Activated CD4-positive, alpha-beta memory T cell treated with anti-CD3 and anti-CD28 coated beads for 36 hours (primary cell): ENCODE measurements around the gene ZKSCAN5. TPM values are rescaled to one million over a fixed set of nuclear protein-coding genes. Genes with fewer than 3 reads are reported as not detected.
"Not testable (repeated sequence)": the region's sequence is repeated elsewhere in the genome, so short reads cannot be mapped to it uniquely, and the experiment has no call there.

Experiments used
- CTCF ChIA-PET: fragments of 350-600 bp; sonication (Branson Sonifier 250); formaldehyde crosslinking; loops from one replicate; lab custom pipeline; 2021; ENCODE audit warnings: antibody characterized with exemption, inconsistent platforms; lab: Charles Lee
- POLR2A ChIA-PET: fragments of 350-600 bp; sonication (Branson Sonifier 250); formaldehyde crosslinking; loops from one replicate; lab custom pipeline; 2021; ENCODE audit warnings: antibody characterized with exemption; lab: Charles Lee
- DNase-seq: peaks from one replicate; pipeline ENCODE4 v3.0.0-alpha.2; 2020
- H3K27ac Mint-ChIP-seq: one replicate; pipeline ENCODE4 v1.8.0; 2021; ENCODE audit warnings: mixed read lengths
- H3K27me3 Mint-ChIP-seq: one replicate; pipeline ENCODE4 v1.8.0; 2021; ENCODE audit warnings: mixed read lengths
- H3K36me3 Mint-ChIP-seq: one replicate; pipeline ENCODE4 v1.8.0; 2021; ENCODE audit warnings: mixed read lengths
- H3K4me1 Mint-ChIP-seq: one replicate; pipeline ENCODE4 v1.8.0; 2021; ENCODE audit warnings: low read depth, mixed read lengths
- H3K4me3 Mint-ChIP-seq: one replicate; pipeline ENCODE4 v1.8.0; 2021; ENCODE audit warnings: mild to moderate bottlenecking, mixed read lengths
- H3K9me3 Mint-ChIP-seq: one replicate; pipeline ENCODE4 v1.8.0; 2021; ENCODE audit warnings: mixed read lengths
- intact Hi-C: fragments of 100-400 bp; cut with micrococcal nuclease; formaldehyde crosslinking; loops from one replicate; pipeline ENCODE4 v1.15.1; 2023
- total RNA-seq, 2 experiments: library from RNA; stranded (reverse); gene quantifications; one replicate each; pipeline ENCODE4 v1.2.3, GENCODE V29; 2021

Gene ZKSCAN5
- total RNA-seq, 2 experiments from 2014 or later, result 7.6 to 7.7 TPM

- Mint-ChIP-seq H3K4me3 (no peak overlapping the region), H3K9me3 (peaks cover 38% of the 10 kb centered on the region), H3K36me3 (peaks cover 6% of the 10 kb centered on the region), H3K27ac (no peak overlapping the region), H3K4me1 (no peaks in the 10 kb centered on the region), H3K27me3 (no peaks in the 10 kb centered on the region)
- intact Hi-C loops, result no loop called here
- CTCF ChIA-PET, result no interaction called here
- POLR2A ChIA-PET, result no interaction called here
- no peak for DNase-seq
Observed at GRCh38 chr7:99539213-99539811, 34.9 kb downstream of the ZKSCAN5 start.

- ChIA-PET CTCF (no interaction called here), POLR2A (interaction anchor here (1.3 kb wide), 1 partner anchor 12 kb away, joined by 3 read pairs; the partner anchor contains the start of gene FAM200A)
- H3K36me3 Mint-ChIP-seq, result peaks cover 6% of the 10 kb centered on the region
- no peaks in the 10 kb centered on the region for H3K27me3 Mint-ChIP-seq
- DNase-seq, result no peak
- intact Hi-C loops, result no loop called here
- H3K4me1 Mint-ChIP-seq, result no peaks in the 10 kb centered on the region
- H3K9me3 Mint-ChIP-seq, result peaks cover 35% of the 10 kb centered on the region
- H3K4me3 Mint-ChIP-seq, result no peak overlapping the region
- no peak overlapping the region for H3K27ac Mint-ChIP-seq
Observed at GRCh38 chr7:99540542-99540941, 36.1 kb downstream of the ZKSCAN5 start.

GRCh38 chr7:99541212-99541611 is 36.8 kb downstream of the ZKSCAN5 start:
- POLR2A ChIA-PET, result interaction anchor here (1.3 kb wide), 1 partner anchor 11 kb away, joined by 3 read pairs; the partner anchor contains the start of gene FAM200A
- CTCF ChIA-PET, result no interaction called here
- no peaks in the 10 kb centered on the region for H3K4me1 Mint-ChIP-seq

GRCh38 chr7:99543081-99543671 is 38.7 kb downstream of the ZKSCAN5 start:
- H3K4me1 Mint-ChIP-seq, result no peaks in the 10 kb centered on the region
- ChIA-PET CTCF (no interaction called here), POLR2A (no interaction called here)
- intact Hi-C loops, result no loop called here
- H3K27me3 Mint-ChIP-seq, result no peaks in the 10 kb centered on the region
- H3K9me3 Mint-ChIP-seq, result peaks cover 33% of the 10 kb centered on the region
- H3K36me3 Mint-ChIP-seq, result peaks cover 17% of the 10 kb centered on the region
- no peak overlapping the region for H3K4me3 Mint-ChIP-seq
- no peak overlapping the region for H3K27ac Mint-ChIP-seq
- no peak for DNase-seq

More at GRCh38 chr7:99541212-99541611, 36.8 kb downstream of the ZKSCAN5 start:
- no peak overlapping the region for H3K27ac Mint-ChIP-seq
- H3K9me3 Mint-ChIP-seq, result peaks cover 35% of the 10 kb centered on the region
- no peak overlapping the region for H3K4me3 Mint-ChIP-seq
- H3K36me3 Mint-ChIP-seq, result peaks cover 6% of the 10 kb centered on the region
- H3K27me3 Mint-ChIP-seq, result no peaks in the 10 kb centered on the region
- intact Hi-C loops, result no loop called here
- DNase-seq, result no peak

- ChIA-PET CTCF (no interaction called here), POLR2A (no interaction called here)
- Mint-ChIP-seq H3K4me1 (no peaks in the 10 kb centered on the region), H3K9me3 (peaks cover 32% of the 10 kb centered on the region), H3K27me3 (no peaks in the 10 kb centered on the region), H3K36me3 (peaks cover 21% of the 10 kb centered on the region), H3K4me3 (no peak overlapping the region), H3K27ac (no peak overlapping the region)
- DNase-seq, result no peak
- intact Hi-C loops, result no loop called here
Observed at GRCh38 chr7:99543916-99544315, 39.5 kb downstream of the ZKSCAN5 start.

GRCh38 chr7:99545308-99545707 is 40.8 kb downstream of the ZKSCAN5 start:
- CTCF ChIA-PET, H3K27ac Mint-ChIP-seq: not testable (repeated sequence)

GRCh38 chr7:99549545-99549944 is 45.1 kb downstream of the ZKSCAN5 start:
- POLR2A ChIA-PET, CTCF ChIA-PET, DNase-seq, H3K4me3 Mint-ChIP-seq, H3K27me3 Mint-ChIP-seq, H3K9me3 Mint-ChIP-seq, intact Hi-C loops, H3K27ac Mint-ChIP-seq: not testable (repeated sequence)
- Mint-ChIP-seq H3K36me3 (peaks cover 27% of the 10 kb centered on the region), H3K4me1 (peaks cover 19% of the 10 kb centered on the region)

More at GRCh38 chr7:99545308-99545707, 40.8 kb downstream of the ZKSCAN5 start:
- H3K4me3 Mint-ChIP-seq, H3K4me1 Mint-ChIP-seq, POLR2A ChIA-PET, DNase-seq, intact Hi-C loops, H3K27me3 Mint-ChIP-seq: not testable (repeated sequence)
- peaks cover 19% of the 10 kb centered on the region for H3K9me3 Mint-ChIP-seq
- peaks cover 27% of the 10 kb centered on the region for H3K36me3 Mint-ChIP-seq

GRCh38 chr7:99551334-99551733 is 46.9 kb downstream of the ZKSCAN5 start:
- Mint-ChIP-seq H3K9me3 (peaks cover 3% of the 10 kb centered on the region), H3K27ac (peak overlapping the region; percentile 71), H3K4me1 (peaks cover 24% of the 10 kb centered on the region), H3K4me3 (peak overlapping the region; percentile 91), H3K27me3 (no peaks in the 10 kb centered on the region), H3K36me3 (peaks cover 34% of the 10 kb centered on the region)
- intact Hi-C loops, result loop anchor here (10.0 kb wide), 1 partner anchor 147 kb away; the partner anchor contains the start of genes BUD31 and PDAP1
- POLR2A ChIA-PET, result interaction anchor here (1.2 to 1.7 kb wide), 2 partner anchors 51 to 65 kb away, joined by 7 to 8 read pairs; partner anchors contain the start of genes ZNF394 and ZSCAN25
- CTCF ChIA-PET, result no interaction called here
- DNase-seq, result no peak

GRCh38 chr7:99551767-99552463 is 47.5 kb downstream of the ZKSCAN5 start, which contains the start of gene FAM200A:
Gene FAM200A, minus strand, starts transcription at chr7:99552114. Its CDS starts 3,707 bp downstream, at chr7:99548407.
- ChIA-PET CTCF (interaction anchor here (0.8 kb wide), 1 partner anchor 27 kb away, joined by 4 read pairs; no protein-coding TSS in a partner anchor), POLR2A (interaction anchor here (0.9 to 1.7 kb wide), 3 partner anchors 12 to 64 kb away, joined by 3 to 8 read pairs (median 7); partner anchors contain the start of genes ZNF394 and ZSCAN25)
- peaks cover 3% of the 10 kb centered on the region for H3K9me3 Mint-ChIP-seq

GRCh38 chr7:99553039-99553438 is 48.6 kb downstream of the ZKSCAN5 start:
- CTCF ChIA-PET, result no interaction called here
- Mint-ChIP-seq H3K27me3 (no peaks in the 10 kb centered on the region), H3K4me3 (no peak overlapping the region), H3K36me3 (peaks cover 32% of the 10 kb centered on the region), H3K4me1 (peaks cover 32% of the 10 kb centered on the region), H3K9me3 (peaks cover 3% of the 10 kb centered on the region), H3K27ac (no peak overlapping the region)
- no peak for DNase-seq
- POLR2A ChIA-PET, result interaction anchor here (1.1 kb wide), 1 partner anchor 53 kb away, joined by 3 read pairs; the partner anchor contains the start of gene ZNF394
- intact Hi-C loops, result loop anchor here (10.0 kb wide), 1 partner anchor 148 kb away; the partner anchor contains the start of genes BUD31 and PDAP1

More at GRCh38 chr7:99551767-99552463, 47.5 kb downstream of the ZKSCAN5 start, which contains the start of gene FAM200A:
- intact Hi-C loops, result loop anchor here (1.0 to 10.0 kb wide), 2 partner anchors 52 to 147 kb away; partner anchors contain the start of genes BUD31, PDAP1 and ZNF394
- H3K27ac Mint-ChIP-seq, result peak within 1 kb of the TSS; percentile 71
- H3K27me3 Mint-ChIP-seq, result no peaks in the 10 kb centered on the region
- H3K4me1 Mint-ChIP-seq, result peaks cover 26% of the 10 kb centered on the region
- DNase-seq, result peak; percentile 89
- peak within 1 kb of the TSS; percentile 91 for H3K4me3 Mint-ChIP-seq
- H3K36me3 Mint-ChIP-seq, result peaks cover 29% of the 10 kb centered on the region

GRCh38 chr7:99554939-99555338 is 50.5 kb downstream of the ZKSCAN5 start:
- Mint-ChIP-seq H3K9me3 (no peaks in the 10 kb centered on the region), H3K4me1 (peaks cover 32% of the 10 kb centered on the region), H3K27ac (no peak overlapping the region), H3K27me3 (no peaks in the 10 kb centered on the region), H3K36me3 (peaks cover 26% of the 10 kb centered on the region), H3K4me3 (no peak overlapping the region)
- POLR2A ChIA-PET, result no interaction called here
- intact Hi-C loops, result loop anchor here (10.0 kb wide), 1 partner anchor 150 kb away; the partner anchor contains the start of genes BUD31 and PDAP1
- CTCF ChIA-PET, result no interaction called here
- no peak for DNase-seq
